ENCODE data around the gene TMCO4.

Gene TMCO4

GRCh38 chr1:19689856-19690255, 109.9 kb downstream of the TMCO4 start:
- no peak overlapping the region for H3K27ac Mint-ChIP-seq
- peaks cover 14% of the 10 kb centered on the region for H3K9me3 Mint-ChIP-seq
- H3K27me3 Mint-ChIP-seq (ENCODE audit: low read depth): no peaks in the 10 kb centered on the region

GRCh38 chr1:19689085-19689757, 110.5 kb downstream of the TMCO4 start:
- Mint-ChIP-seq H3K27ac (no peak overlapping the region), H3K36me3 (ENCODE audit: low read depth) (peaks cover 34% of the 10 kb centered on the region), H3K4me1 (ENCODE audit: low read depth) (peaks cover 2% of the 10 kb centered on the region), H3K4me3 (no peak overlapping the region), H3K9me3 (peaks cover 14% of the 10 kb centered on the region), H3K27me3 (ENCODE audit: low read depth) (no peaks in the 10 kb centered on the region)

More at GRCh38 chr1:19689856-19690255, 109.9 kb downstream of the TMCO4 start:
- peaks cover 34% of the 10 kb centered on the region for H3K36me3 Mint-ChIP-seq (ENCODE audit: low read depth)
- H3K4me3 Mint-ChIP-seq: no peak overlapping the region
- H3K4me1 Mint-ChIP-seq (ENCODE audit: low read depth): peaks cover 2% of the 10 kb centered on the region

- peaks cover 34% of the 10 kb centered on the region for H3K36me3 Mint-ChIP-seq (ENCODE audit: low read depth)
- H3K9me3 Mint-ChIP-seq: peaks cover 14% of the 10 kb centered on the region
- no peak overlapping the region for H3K4me3 Mint-ChIP-seq
- peaks cover 2% of the 10 kb centered on the region for H3K4me1 Mint-ChIP-seq (ENCODE audit: low read depth)
- no peaks in the 10 kb centered on the region for H3K27me3 Mint-ChIP-seq (ENCODE audit: low read depth)
- H3K27ac Mint-ChIP-seq: no peak overlapping the region
Measured at GRCh38 chr1:19688041-19688842, 111.5 kb downstream of the TMCO4 start.

- Mint-ChIP-seq H3K36me3 (ENCODE audit: low read depth) (peaks cover 34% of the 10 kb centered on the region), H3K27me3 (ENCODE audit: low read depth) (no peaks in the 10 kb centered on the region), H3K27ac (no peak overlapping the region)
Measured at GRCh38 chr1:19687414-19687813, 112.3 kb downstream of the TMCO4 start.

GRCh38 chr1:19685994-19686393, 113.7 kb downstream of the TMCO4 start:
- Mint-ChIP-seq H3K4me1 (ENCODE audit: low read depth) (peaks cover 2% of the 10 kb centered on the region), H3K27ac (no peak overlapping the region), H3K9me3 (peaks cover 11% of the 10 kb centered on the region), H3K27me3 (ENCODE audit: low read depth) (no peaks in the 10 kb centered on the region), H3K4me3 (no peak overlapping the region), H3K36me3 (ENCODE audit: low read depth) (peaks cover 24% of the 10 kb centered on the region)

More at GRCh38 chr1:19687414-19687813, 112.3 kb downstream of the TMCO4 start:
- H3K9me3 Mint-ChIP-seq: peaks cover 14% of the 10 kb centered on the region
- H3K4me1 Mint-ChIP-seq (ENCODE audit: low read depth): peaks cover 2% of the 10 kb centered on the region
- H3K4me3 Mint-ChIP-seq: no peak overlapping the region

- Mint-ChIP-seq H3K4me3 (no peak overlapping the region), H3K9me3 (peaks cover 4% of the 10 kb centered on the region), H3K4me1 (ENCODE audit: low read depth) (peaks cover 2% of the 10 kb centered on the region), H3K36me3 (ENCODE audit: low read depth) (peaks cover 13% of the 10 kb centered on the region), H3K27me3 (ENCODE audit: low read depth) (no peaks in the 10 kb centered on the region), H3K27ac (no peak overlapping the region)
Measured at GRCh38 chr1:19684677-19685076, 115.0 kb downstream of the TMCO4 start.

GRCh38 chr1:19683351-19683750, 116.4 kb downstream of the TMCO4 start:
- H3K4me3 Mint-ChIP-seq: no peak overlapping the region
- H3K4me1 Mint-ChIP-seq (ENCODE audit: low read depth): peaks cover 2% of the 10 kb centered on the region
- peaks cover 4% of the 10 kb centered on the region for H3K9me3 Mint-ChIP-seq
- peaks cover 7% of the 10 kb centered on the region for H3K36me3 Mint-ChIP-seq (ENCODE audit: low read depth)
- no peaks in the 10 kb centered on the region for H3K27me3 Mint-ChIP-seq (ENCODE audit: low read depth)
- no peak overlapping the region for H3K27ac Mint-ChIP-seq

- Mint-ChIP-seq H3K36me3 (ENCODE audit: low read depth) (peaks cover 7% of the 10 kb centered on the region), H3K27ac (no peak overlapping the region), H3K27me3 (ENCODE audit: low read depth) (no peaks in the 10 kb centered on the region), H3K4me1 (ENCODE audit: low read depth) (no peaks in the 10 kb centered on the region), H3K9me3 (peaks cover 4% of the 10 kb centered on the region), H3K4me3 (no peak overlapping the region)
Measured at GRCh38 chr1:19682901-19683300, 116.8 kb downstream of the TMCO4 start.

- H3K27me3 Mint-ChIP-seq (ENCODE audit: low read depth): no peaks in the 10 kb centered on the region
- H3K9me3 Mint-ChIP-seq: peaks cover under 1% of the 10 kb centered on the region
- no peaks in the 10 kb centered on the region for H3K4me1 Mint-ChIP-seq (ENCODE audit: low read depth)
- no peak overlapping the region for H3K27ac Mint-ChIP-seq
- H3K36me3 Mint-ChIP-seq (ENCODE audit: low read depth): peaks cover 2% of the 10 kb centered on the region
- no peak overlapping the region for H3K4me3 Mint-ChIP-seq
Measured at GRCh38 chr1:19682257-19682656, 117.5 kb downstream of the TMCO4 start.

- H3K4me3 Mint-ChIP-seq: no peak overlapping the region
- no peaks in the 10 kb centered on the region for H3K27me3 Mint-ChIP-seq (ENCODE audit: low read depth)
- no peak overlapping the region for H3K27ac Mint-ChIP-seq
- no peaks in the 10 kb centered on the region for H3K36me3 Mint-ChIP-seq (ENCODE audit: low read depth)
- no peaks in the 10 kb centered on the region for H3K4me1 Mint-ChIP-seq (ENCODE audit: low read depth)
- no peaks in the 10 kb centered on the region for H3K9me3 Mint-ChIP-seq
Measured at GRCh38 chr1:19680644-19681043, 119.1 kb downstream of the TMCO4 start.

GRCh38 chr1:19679691-19680090, 120.0 kb downstream of the TMCO4 start:
- Mint-ChIP-seq H3K4me3 (no peak overlapping the region), H3K27me3 (ENCODE audit: low read depth) (no peaks in the 10 kb centered on the region), H3K27ac (no peak overlapping the region), H3K36me3 (ENCODE audit: low read depth) (no peaks in the 10 kb centered on the region), H3K9me3 (no peaks in the 10 kb centered on the region), H3K4me1 (ENCODE audit: low read depth) (no peaks in the 10 kb centered on the region)

- Mint-ChIP-seq H3K27me3 (ENCODE audit: low read depth) (no peaks in the 10 kb centered on the region), H3K4me1 (ENCODE audit: low read depth) (no peaks in the 10 kb centered on the region), H3K36me3 (ENCODE audit: low read depth) (no peaks in the 10 kb centered on the region), H3K9me3 (no peaks in the 10 kb centered on the region), H3K4me3 (no peak overlapping the region), H3K27ac (no peak overlapping the region)
Measured at GRCh38 chr1:19678931-19679453, 120.7 kb downstream of the TMCO4 start.

- Mint-ChIP-seq H3K9me3 (no peaks in the 10 kb centered on the region), H3K27ac (no peak overlapping the region), H3K36me3 (ENCODE audit: low read depth) (no peaks in the 10 kb centered on the region), H3K4me1 (ENCODE audit: low read depth) (no peaks in the 10 kb centered on the region), H3K4me3 (no peak overlapping the region), H3K27me3 (ENCODE audit: low read depth) (no peaks in the 10 kb centered on the region)
Measured at GRCh38 chr1:19678493-19678892, 121.2 kb downstream of the TMCO4 start.

- no peaks in the 10 kb centered on the region for H3K36me3 Mint-ChIP-seq (ENCODE audit: low read depth)
- H3K9me3 Mint-ChIP-seq: no peaks in the 10 kb centered on the region
- H3K4me3 Mint-ChIP-seq: no peak overlapping the region
- no peaks in the 10 kb centered on the region for H3K4me1 Mint-ChIP-seq (ENCODE audit: low read depth)
- H3K27me3 Mint-ChIP-seq (ENCODE audit: low read depth): no peaks in the 10 kb centered on the region
- H3K27ac Mint-ChIP-seq: no peak overlapping the region
Measured at GRCh38 chr1:19676438-19676922, 123.2 kb downstream of the TMCO4 start.

GRCh38 chr1:19675797-19676196, 123.9 kb downstream of the TMCO4 start:
- Mint-ChIP-seq H3K27ac (no peak overlapping the region), H3K36me3 (ENCODE audit: low read depth) (no peaks in the 10 kb centered on the region), H3K9me3 (no peaks in the 10 kb centered on the region), H3K4me3 (no peak overlapping the region), H3K4me1 (ENCODE audit: low read depth) (no peaks in the 10 kb centered on the region), H3K27me3 (ENCODE audit: low read depth) (no peaks in the 10 kb centered on the region)

All from T-helper 1 cell treated with Interleukin-12 subunit alpha and Interleukin-12 subunit beta and Interleukin-4 antibody, amounts not matched to agents 30 μg/mL and 1 μg/mL, for 36 hours (primary cell).